HG03097 (cell line): Measurements from ENCODE around the gene TXNRD1.
"Not testable (repeated sequence)": the region's sequence is repeated elsewhere in the genome, so short reads cannot be mapped to it uniquely, and the experiment has no call there.

Experiments used
- ATAC-seq: cut with Tn5 transposase; IDR thresholded peaks from one replicate; pipeline ENCODE4 v1.9.1; 2021; ENCODE audit not compliant: unreplicated experiment, low FRiP score

The TXNRD1 gene

GRCh38 chr12:104232609-104233280, 17.2 kb downstream of the TXNRD1 start:
- ATAC-seq, result no peak

DNA sequence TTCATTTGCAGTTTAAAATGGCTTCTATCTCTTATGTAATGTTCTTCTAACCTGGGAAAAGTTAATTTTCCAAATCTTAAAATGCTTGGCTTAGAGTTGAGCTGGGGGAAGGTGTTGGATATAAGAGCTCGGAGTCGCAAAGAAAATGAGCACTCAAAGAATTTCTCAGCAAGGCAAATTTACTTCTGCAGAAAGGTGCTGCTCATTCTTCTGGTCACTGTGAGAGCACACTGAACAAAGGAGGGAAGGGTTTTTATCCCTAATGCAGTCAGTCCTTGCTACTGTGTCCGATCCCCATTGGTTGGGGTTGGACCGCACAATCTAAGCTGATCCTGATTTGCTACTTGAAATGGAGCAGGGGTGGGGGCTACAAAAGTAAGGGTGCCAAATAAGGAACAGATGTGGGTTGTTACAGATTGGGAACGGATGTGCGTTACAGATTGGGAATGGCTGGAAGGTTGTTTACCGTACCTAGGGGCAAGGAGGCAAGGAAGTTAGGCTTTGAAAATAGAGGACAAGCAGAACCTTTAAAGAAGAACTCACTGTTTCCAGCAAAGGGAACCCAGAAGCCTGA, 19.4 kb downstream of the TXNRD1 start:
- no peak for ATAC-seq

DNA sequence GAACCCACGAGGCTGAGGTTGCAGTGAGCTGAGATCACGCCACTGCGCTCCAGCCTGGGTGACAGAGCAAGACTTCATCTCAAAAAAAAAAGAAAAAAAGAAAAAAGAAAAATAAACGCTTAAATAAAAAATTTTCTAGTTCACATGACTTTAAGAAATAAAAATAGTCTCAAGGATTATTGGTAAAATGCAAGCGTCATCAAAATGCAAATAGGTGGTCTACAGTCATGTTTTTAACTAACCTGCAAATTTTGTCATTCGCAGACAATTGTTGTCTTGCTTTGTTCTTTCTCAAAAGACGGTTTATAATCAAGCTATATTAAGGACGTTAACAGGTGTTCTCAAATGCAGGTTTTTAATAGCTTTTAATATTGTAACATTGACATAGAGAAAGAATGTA, 22.4 kb downstream of the TXNRD1 start:
- no peak for ATAC-seq

DNA sequence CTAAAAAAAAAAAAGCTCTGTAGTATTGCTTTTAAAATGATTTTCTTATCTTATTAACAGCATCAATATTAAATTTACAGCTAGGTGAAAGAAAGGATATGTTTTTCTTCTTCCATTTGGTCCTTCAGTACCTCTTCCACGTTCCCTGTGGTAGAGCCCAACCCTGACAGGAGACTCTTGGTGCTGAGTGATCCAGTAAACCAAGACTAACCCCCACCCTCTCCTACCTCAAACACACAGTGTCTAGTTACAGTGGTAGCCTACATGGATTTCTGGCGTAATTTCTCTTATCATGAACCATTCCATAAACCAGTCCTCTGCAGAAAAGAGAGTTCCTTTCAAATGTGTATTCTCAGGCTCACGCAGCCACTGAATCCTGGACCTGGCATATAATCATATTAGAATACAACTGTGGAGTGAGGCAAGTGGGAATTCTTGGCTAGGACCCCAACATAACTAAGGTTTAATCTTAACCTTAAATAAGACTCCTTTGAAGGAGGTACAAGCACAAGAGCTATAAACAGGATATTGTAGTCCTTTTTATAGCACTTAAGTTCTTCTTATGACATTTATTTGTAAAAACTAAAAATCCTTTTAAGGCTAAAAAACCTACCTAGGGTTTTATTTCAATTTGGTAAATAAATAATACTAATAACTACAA, 27.1 kb downstream of the TXNRD1 start:
- no peak for ATAC-seq

- no peak for ATAC-seq
Measured at GRCh38 chr12:104243551-104243950, 28.0 kb downstream of the TXNRD1 start.

DNA sequence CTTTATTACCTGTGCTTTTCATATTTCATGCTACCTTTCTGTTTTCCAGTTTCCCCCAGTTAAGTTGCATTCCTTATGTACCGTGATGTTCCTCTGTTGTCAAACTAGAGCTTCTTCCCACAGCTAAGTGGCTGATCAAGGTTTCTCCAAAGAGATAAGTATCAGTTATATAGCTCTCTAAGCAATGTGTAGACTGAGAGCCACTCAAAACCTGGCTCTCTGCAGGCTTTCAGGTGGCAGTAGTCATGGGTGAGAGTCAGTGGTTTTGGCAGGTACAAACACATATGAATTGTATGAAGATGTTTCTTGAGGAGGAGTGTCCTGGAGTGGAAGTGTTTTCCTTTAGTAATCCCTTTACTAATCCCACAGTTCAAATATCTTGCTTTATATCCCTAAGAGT, 28.4 kb downstream of the TXNRD1 start:
- no peak for ATAC-seq

DNA sequence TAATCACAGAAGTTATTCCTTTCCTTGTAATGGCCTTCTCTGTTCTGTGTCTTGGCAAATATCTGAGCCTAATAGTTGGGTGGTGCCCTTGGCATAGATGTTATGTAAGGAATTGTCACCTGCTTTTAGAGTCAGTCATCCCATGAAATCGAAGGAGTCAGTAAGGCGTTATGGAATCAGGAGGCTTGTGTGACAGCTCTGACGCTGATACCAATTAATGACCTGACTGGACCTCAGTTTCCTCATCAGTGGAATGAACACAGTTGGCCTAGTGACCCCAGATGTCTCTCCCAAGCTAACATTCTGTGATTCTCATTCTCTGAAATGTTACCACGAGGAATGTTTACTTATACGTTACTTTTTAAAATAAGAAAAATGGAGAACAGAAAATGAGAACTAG, 32.1 kb downstream of the TXNRD1 start:
- ATAC-seq, result no peak

GRCh38 chr12:104248444-104248843, 32.9 kb downstream of the TXNRD1 start:
- no peak for ATAC-seq

GRCh38 chr12:104249017-104249416, 33.4 kb downstream of the TXNRD1 start:
- ATAC-seq, result no peak

DNA sequence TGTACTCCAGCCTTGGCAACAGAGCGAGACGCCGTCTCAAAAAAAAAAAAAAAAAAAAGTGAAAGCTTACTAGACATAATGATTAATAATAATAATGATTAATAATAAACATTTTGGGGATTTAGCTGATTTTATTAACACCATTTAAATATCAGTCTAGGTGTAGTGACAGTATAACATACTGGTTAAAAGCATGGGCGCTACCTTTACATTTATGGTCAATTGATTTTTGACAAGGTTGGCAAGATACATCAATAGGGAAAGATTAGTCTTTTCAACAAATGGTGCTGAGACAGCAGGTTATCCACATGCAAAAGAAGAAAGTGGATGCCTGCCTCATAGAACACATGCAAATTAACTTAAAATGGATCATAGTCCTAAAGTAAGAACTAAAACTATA, 34.3 kb downstream of the TXNRD1 start:
- no peak for ATAC-seq

- ATAC-seq, result no peak
Measured at GRCh38 chr12:104250366-104251125, 35.0 kb downstream of the TXNRD1 start.

DNA sequence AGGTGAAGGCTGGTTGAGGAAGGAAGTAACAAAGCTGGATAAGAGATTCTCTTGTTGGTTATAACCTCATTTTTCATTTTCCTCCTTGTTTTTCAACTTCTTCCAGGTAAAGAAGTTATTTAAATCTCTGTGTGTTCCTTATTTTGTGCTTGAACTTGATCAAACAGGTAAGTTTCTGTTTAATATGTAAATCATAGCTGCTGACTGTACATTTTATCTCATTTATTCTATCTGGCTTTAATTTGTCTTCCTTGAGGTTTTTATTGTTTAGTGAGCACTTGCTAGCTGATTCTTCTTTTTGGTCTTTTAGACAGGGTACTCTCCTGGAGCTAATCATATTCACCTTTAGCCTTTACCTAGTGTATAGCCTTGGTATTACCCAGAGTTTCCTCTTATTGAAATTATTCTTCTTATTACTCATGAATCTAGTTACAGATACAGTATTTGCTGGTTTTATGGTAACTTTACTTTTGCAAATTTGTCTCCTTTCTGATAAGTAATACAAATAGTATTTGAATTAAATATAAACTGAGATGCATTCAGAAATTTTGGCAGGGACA, 42.4 kb downstream of the TXNRD1 start:
- no peak for ATAC-seq

DNA sequence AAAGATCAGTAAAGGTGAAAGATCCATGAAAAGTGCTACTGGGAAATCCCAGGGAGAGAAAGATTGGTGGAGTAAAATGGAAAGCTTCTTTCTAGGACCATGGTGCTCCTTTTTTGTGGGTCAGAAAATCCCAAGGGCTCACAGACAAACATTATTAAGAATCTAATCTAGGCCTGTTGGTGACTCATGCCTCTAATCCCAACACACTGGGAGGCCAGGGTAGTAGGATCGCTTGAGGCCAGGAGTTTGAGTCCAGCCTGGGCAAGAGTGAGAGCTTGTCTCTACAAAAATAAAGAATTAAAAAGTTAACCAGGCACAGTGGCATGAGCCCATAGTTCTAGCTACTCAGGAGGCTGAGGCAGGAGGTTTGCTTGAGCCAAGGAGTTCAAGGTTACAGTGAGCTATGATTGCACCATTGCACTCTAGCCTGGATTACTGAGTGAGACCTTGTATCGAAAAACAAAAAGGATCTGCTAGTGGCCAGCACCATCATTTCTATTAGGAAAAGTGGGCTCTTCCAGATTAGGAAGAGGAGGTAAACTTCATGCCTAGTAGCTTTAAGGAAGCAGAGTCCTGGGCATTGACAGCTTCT, 43.0 kb downstream of the TXNRD1 start:
- ATAC-seq, result no peak

GRCh38 chr12:104263026-104263425, 47.4 kb downstream of the TXNRD1 start:
- no peak for ATAC-seq

- no peak for ATAC-seq
Measured at GRCh38 chr12:104263580-104264358, 48.2 kb downstream of the TXNRD1 start.

DNA sequence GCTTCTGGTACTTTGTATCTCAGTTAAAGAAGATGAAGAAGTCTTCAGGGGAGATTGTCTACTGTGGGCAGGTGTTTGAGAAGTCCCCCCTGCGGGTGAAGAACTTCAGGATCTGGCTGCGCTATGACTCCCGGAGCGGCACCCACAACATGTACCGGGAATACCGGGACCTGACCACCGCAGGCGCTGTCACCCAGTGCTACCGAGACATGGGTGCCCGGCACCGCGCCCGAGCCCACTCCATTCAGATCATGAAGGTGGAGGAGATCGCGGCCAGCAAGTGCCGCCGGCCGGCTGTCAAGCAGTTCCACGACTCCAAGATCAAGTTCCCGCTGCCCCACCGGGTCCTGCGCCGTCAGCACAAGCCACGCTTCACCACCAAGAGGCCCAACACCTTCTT, 49.9 kb downstream of the TXNRD1 start:
- not testable (repeated sequence) for ATAC-seq

- no peak for ATAC-seq
Measured at GRCh38 chr12:104272938-104273337, 57.4 kb downstream of the TXNRD1 start.

DNA sequence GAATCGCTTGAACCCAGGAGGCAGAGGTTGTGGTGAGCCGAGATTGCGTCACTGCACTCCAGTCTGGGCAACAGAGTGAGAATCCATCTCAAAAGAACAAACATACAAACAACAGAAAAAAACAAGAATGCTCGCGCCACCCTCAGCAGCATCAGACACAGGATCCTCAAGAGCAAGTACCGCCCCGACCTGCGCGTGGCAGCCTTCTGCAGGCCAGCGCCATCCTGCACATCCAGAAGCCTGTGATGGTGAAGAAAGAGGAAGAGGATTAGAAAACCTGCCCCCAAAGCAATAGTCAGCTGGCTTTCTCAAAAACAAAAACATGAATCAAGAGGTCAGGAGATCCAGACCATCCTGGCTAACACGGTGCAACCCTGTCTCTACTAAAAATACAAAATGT, 57.9 kb downstream of the TXNRD1 start:
- no peak for ATAC-seq

GRCh38 chr12:104274811-104275210, 59.2 kb downstream of the TXNRD1 start:
- no peak for ATAC-seq

DNA sequence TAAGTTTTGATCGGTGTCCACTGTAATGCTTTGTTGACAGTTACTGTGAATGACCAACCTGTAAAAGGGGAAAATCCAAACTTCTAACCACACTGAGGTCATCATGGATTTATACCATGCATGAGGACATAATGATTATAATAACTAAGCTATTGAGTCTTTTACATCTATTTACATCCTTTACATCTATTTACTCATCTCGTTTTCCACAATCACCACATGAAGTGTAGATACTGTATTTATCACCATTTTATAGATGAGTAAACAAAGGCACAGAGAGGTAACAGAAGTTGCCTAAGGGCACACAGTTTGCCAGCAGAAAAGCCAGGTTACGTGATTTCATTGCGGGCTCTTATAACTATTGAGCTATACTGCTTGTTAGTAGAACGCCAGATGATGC, 60.1 kb downstream of the TXNRD1 start:
- ATAC-seq, result no peak
